Stimulated activated CD8-positive, alpha-beta memory T cell treated with anti-CD3 and anti-CD28 coated beads, Interleukin-7, amount 100 ng/mL, for 1 hour (primary cell): ENCODE results near the gene RBPMS2.
"Not testable (repeated sequence)": the region's sequence is repeated elsewhere in the genome, so short reads cannot be mapped to it uniquely, and the experiment has no call there.

Source experiments
- DNase-seq, 2 donors: peaks; one replicate each; pipeline ENCODE4 v3.0.0-alpha.2; 2020; ENCODE audit warnings: low read depth in 2 of 2

The RBPMS2 gene

GRCh38 chr15:64754663-64755426 is 20.5 kb downstream of the RBPMS2 start:
- DNase-seq, result no peak

- DNase-seq, result no peak
Observed at GRCh38 chr15:64753480-64754185, 21.8 kb downstream of the RBPMS2 start.

- DNase-seq, result no peak
Observed at GRCh38 chr15:64751464-64751863, 23.9 kb downstream of the RBPMS2 start.

GRCh38 chr15:64749999-64750657 is 25.3 kb downstream of the RBPMS2 start:
- no peak for DNase-seq

GRCh38 chr15:64749167-64749566 is 26.2 kb downstream of the RBPMS2 start:
- DNase-seq, result no peak

- no peak for DNase-seq
Observed at GRCh38 chr15:64748251-64748650, 27.1 kb downstream of the RBPMS2 start.

- no peak for DNase-seq
Observed at GRCh38 chr15:64747578-64747977, 27.8 kb downstream of the RBPMS2 start.

GRCh38 chr15:64746921-64747320 is 28.5 kb downstream of the RBPMS2 start:
- DNase-seq, result no peak

GRCh38 chr15:64746356-64746755 is 29.0 kb downstream of the RBPMS2 start:
- no peak for DNase-seq

GRCh38 chr15:64743691-64744090 is 31.7 kb downstream of the RBPMS2 start:
- no peak for DNase-seq

GRCh38 chr15:64742921-64743320 is 32.5 kb downstream of the RBPMS2 start:
- no peak for DNase-seq

- DNase-seq, result no peak
Observed at GRCh38 chr15:64742385-64742784, 33.0 kb downstream of the RBPMS2 start.

- not testable (repeated sequence) for DNase-seq
Observed at GRCh38 chr15:64741708-64742107, 33.7 kb downstream of the RBPMS2 start.

- no peak for DNase-seq
Observed at GRCh38 chr15:64740311-64741170, 34.8 kb downstream of the RBPMS2 start.

- no peak for DNase-seq
Observed at GRCh38 chr15:64739577-64740143, 35.7 kb downstream of the RBPMS2 start.

GRCh38 chr15:64739156-64739555 is 36.2 kb downstream of the RBPMS2 start:
- DNase-seq, result no peak

GRCh38 chr15:64738226-64739095 is 36.9 kb downstream of the RBPMS2 start:
- DNase-seq, result no peak

- DNase-seq, result no peak
Observed at GRCh38 chr15:64732156-64732860, 43.1 kb downstream of the RBPMS2 start.

- no peak for DNase-seq
Observed at GRCh38 chr15:64731805-64732151, 43.6 kb downstream of the RBPMS2 start.
